Measurements from ENCODE around the gene EPHB6. TPM values are rescaled to one million over a fixed set of nuclear protein-coding genes. Genes with fewer than 3 reads are reported as not detected.

The EPHB6 gene
- total RNA-seq, 4 donors from 2014 or later = 3.3 to 10.5 (median 5.5) TPM

DNA sequence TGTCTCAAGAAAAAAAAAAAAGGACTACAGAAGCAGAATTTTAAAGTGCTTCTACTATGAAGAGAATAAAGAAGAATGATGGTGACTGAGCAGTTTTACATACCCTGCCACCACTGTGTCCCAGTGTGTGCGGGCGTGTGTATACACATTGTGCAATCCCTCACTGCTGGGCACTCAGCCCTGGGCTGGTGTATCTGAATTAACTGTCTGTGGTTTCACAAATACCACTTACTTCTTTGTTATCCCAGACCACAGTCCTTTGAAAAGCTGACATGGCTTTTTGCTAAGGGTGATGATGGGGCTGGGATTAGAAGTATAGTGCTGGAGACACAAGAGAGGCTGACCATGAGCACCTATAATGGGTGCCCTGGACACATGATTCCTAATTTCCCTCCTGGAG lies 51.8 kb downstream of the EPHB6 start:
- no peaks in the 10 kb centered on the region for H3K27me3 ChIP-seq
- no peak overlapping the region for H3K4me3 ChIP-seq
- no peak overlapping the region for H3K27ac ChIP-seq (replicated peaks in 1 of 4)
- intact Hi-C loops (cut with DNase I) = no loop called here
- H3K9me3 ChIP-seq = peaks cover 0 to 6% (median 0%) of the 10 kb centered on the region in 4 donors
- no peak for DNase-seq (ENCODE audit: extremely low spot score)
- no peaks in the 10 kb centered on the region for H3K36me3 ChIP-seq
- WGBS = 92% methylated on average over 2 of the region's 2 CpGs
- no peak for TF ChIP-seq CTCF (IDR thresholded peaks at IDR 0.05)
- no peak for TF ChIP-seq EP300 (IDR thresholded peaks at IDR 0.05)
- no peak for TF ChIP-seq POLR2AphosphoS5 (IDR thresholded peaks at IDR 0.05)
- TF ChIP-seq POLR2A (IDR thresholded peaks at IDR 0.05; ENCODE audit: low read depth) = no peak
- no peaks in the 10 kb centered on the region for H3K4me1 ChIP-seq

DNA sequence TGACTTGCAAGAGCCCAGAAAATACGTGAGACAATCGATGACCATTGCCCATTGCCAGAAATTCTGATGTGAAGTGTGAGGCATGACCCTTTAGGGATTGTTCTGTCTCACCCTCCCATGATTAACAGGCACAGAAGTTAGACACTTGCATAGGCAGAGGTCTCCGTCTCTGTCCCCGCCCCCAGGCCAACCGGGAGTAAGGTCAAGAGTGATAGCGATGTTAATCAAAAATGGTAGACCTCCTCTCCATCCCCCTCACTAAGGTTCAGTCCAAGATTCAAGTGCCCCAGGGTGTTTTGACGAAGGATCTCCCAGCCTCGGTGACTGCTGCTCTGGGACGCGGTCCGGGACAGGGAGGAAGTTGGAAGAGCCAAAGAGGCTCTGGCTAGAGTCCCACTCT lies 53.4 kb downstream of the EPHB6 start:
- intact Hi-C loops (cut with DNase I) = no loop called here
- Histone ChIP-seq H3K27me3 (no peaks in the 10 kb centered on the region), H3K4me1 (no peaks in the 10 kb centered on the region), H3K9me3 (peaks cover 0 to 6% (median 0%) of the 10 kb centered on the region in 4 donors), H3K4me3 (no peak overlapping the region), H3K27ac (replicated peaks in 1 of 4) (no peak overlapping the region), H3K36me3 (no peaks in the 10 kb centered on the region)
- 75% methylated on average over 11 of the region's 11 CpGs for WGBS
- DNase-seq (ENCODE audit: extremely low spot score) = no peak
- TF ChIP-seq CTCF (IDR thresholded peaks at IDR 0.05) = no peak
- no peak for TF ChIP-seq EP300 (IDR thresholded peaks at IDR 0.05)
- TF ChIP-seq POLR2AphosphoS5 (IDR thresholded peaks at IDR 0.05) = no peak
- TF ChIP-seq POLR2A (IDR thresholded peaks at IDR 0.05; ENCODE audit: low read depth) = no peak

DNA sequence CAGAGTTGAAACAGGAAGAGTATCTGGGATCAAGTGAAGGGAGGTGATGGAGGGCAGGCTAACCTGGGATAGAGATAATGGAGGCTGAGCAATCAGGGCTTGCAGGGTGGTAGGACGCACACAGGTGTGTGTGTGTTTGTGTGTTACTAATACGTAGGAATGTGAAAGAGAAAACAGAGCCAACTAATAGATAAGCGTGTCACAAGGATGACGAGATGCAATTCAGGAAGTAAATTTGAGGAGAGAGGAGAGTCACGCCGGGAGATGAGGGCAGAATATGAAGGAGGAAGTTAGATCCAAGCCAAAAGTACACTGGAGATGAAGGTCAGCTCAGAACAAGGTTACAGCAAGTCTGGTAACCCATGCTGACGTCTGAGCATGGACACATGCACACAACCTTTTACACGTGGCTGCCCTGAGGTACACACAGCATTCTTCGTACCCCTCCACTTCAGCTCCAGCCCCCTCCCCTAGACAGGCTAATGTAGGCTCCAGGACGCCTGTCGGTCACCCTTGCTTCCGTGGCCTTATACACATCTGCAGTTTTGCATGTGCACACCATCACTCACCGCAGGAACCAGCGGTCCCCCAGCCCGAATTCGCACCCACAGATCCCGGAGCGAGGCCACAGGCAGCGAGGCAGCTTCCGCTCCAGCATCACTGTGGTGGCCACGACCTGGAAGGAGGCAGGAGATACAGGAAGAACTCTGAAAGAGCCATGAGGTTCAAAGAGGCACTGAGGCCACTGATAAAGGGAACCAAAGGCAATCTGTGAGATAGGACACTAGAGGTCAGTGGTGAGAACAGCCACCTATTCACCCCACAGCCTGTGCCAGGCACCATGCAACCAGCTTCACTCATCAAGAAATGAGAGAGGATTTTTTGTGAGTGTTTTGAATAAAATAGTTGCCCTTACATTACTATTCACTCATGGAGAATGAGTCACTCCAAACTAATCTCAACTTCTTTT lies 54.3 kb downstream of the EPHB6 start:
- H3K27ac ChIP-seq (replicated peaks in 1 of 4) = no peak overlapping the region
- TF ChIP-seq EP300 (IDR thresholded peaks at IDR 0.05) (no peak), CTCF (IDR thresholded peaks at IDR 0.05) (no peak), POLR2AphosphoS5 (IDR thresholded peaks at IDR 0.05) (no peak), POLR2A (IDR thresholded peaks at IDR 0.05; ENCODE audit: low read depth) (no peak)
- H3K4me3 ChIP-seq = no peak overlapping the region
- 77% methylated on average over 21 of the region's 21 CpGs for WGBS
- no peak for DNase-seq (ENCODE audit: extremely low spot score)
- intact Hi-C loops (cut with DNase I) = no loop called here
- H3K9me3 ChIP-seq = peaks cover 0 to 6% (median 0%) of the 10 kb centered on the region in 4 donors
- H3K36me3 ChIP-seq = no peaks in the 10 kb centered on the region
- no peaks in the 10 kb centered on the region for H3K27me3 ChIP-seq
- no peaks in the 10 kb centered on the region for H3K4me1 ChIP-seq

DNA sequence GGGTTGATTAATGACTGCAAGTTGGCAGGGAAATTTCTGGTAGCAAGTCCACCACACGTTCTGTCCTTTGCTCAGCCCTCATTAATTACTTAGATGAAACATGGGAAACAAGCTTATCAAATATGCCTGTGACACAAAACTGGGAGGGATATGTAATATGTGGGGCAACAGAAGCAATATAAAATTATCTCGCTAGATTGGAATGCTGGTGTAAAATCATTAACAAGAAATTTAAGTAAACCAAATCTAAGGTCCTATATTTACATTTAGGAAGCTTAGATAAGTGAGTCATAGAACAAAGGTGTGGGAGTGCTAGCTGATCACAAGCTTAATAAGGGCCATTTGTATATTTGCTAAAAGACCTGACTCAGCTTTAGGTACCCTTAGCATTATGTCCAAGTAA lies 55.2 kb downstream of the EPHB6 start:
- TF ChIP-seq POLR2AphosphoS5 (IDR thresholded peaks at IDR 0.05) (no peak), EP300 (IDR thresholded peaks at IDR 0.05) (no peak)
- WGBS = 61% methylated on average over 2 of the region's 2 CpGs
- no peaks in the 10 kb centered on the region for H3K27me3 ChIP-seq
- intact Hi-C loops (cut with DNase I) = no loop called here
- DNase-seq (ENCODE audit: extremely low spot score) = no peak
- no peaks in the 10 kb centered on the region for H3K36me3 ChIP-seq
- H3K27ac ChIP-seq (replicated peaks in 1 of 4) = no peak overlapping the region
- H3K4me3 ChIP-seq = no peak overlapping the region
- H3K4me1 ChIP-seq = no peaks in the 10 kb centered on the region
- no peaks in the 10 kb centered on the region for H3K9me3 ChIP-seq

- H3K27ac ChIP-seq (replicated peaks in 1 of 4) = no peak overlapping the region
- no peak for DNase-seq (ENCODE audit: extremely low spot score)
- H3K9me3 ChIP-seq = no peaks in the 10 kb centered on the region
- H3K4me3 ChIP-seq = no peak overlapping the region
- intact Hi-C loops (cut with DNase I) = no loop called here
- TF ChIP-seq EP300 (IDR thresholded peaks at IDR 0.05) (no peak), CTCF (IDR thresholded peaks at IDR 0.05) (no peak), POLR2A (IDR thresholded peaks at IDR 0.05; ENCODE audit: low read depth) (no peak), POLR2AphosphoS5 (IDR thresholded peaks at IDR 0.05) (no peak)
- no peaks in the 10 kb centered on the region for H3K36me3 ChIP-seq
- WGBS = 45% methylated on average over 2 of the region's 2 CpGs
- no peaks in the 10 kb centered on the region for H3K4me1 ChIP-seq
- no peaks in the 10 kb centered on the region for H3K27me3 ChIP-seq
Observed at GRCh38 chr7:142910481-142910880, 55.6 kb downstream of the EPHB6 start.
